ENCODE data around the gene SLC30A9.

SLC30A9 gene

DNA sequence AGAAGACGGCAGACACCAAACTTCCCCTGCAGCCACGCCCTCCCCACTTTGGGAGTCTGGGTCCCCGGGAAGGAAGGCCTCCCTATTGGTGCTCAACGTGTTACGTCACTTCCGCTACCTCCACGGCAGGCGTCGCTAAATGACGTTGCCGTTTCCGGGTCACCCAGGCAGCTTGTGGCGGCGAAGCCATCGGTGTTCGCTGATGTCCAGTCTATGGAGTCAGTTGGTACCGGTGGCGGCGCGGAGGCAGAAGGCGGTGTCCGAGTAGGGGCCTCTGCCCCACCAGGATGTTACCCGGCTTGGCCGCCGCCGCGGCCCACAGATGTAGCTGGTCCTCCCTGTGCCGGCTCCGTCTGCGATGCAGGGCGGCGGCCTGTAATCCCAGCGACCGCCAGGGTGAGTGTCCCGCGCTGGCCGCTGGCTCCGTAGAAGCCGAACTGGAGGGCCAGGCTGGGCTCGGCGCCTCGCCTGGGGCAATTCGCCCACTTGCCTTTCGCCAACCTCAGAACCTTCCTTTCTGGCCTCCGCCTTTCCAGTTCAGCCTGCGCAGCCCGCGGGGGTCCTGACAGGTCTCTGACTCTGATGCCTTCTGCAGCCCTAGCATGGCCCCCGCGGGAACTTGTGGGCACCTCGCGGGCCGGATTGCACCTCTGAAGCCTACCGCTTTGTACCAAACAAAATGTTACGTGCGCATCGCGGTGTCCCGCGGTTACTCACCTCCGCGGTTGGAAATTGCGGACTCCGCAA, at the start of gene SLC30A9:
SLC30A9 (plus strand) TSS at position 166 of the 747 bp plus-strand sequence; CDS start at position 288, 122 bp downstream.
- peak; percentile 86 for DNase-seq (ENCODE audit: low read depth)

DNA sequence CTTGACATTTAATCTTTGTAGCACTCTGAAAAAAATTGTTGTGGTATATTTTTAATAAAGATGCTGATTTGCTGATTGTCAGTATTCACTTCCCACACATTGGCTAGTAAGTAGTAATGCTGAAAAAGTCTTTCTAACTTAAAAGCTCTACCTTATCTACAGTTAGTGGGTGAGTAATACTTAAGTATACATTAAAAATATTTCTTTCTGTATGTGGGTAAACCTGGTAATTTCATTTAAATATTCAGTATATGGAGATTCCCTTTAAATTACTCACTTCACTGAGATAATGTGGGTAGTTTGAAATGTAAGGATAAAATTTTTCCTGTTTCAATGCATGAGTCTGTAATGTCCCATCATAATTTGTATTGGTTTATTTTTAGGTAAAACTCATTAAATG, 49.5 kb upstream of the SLC30A9 start:
- no peak for DNase-seq (ENCODE audit: low read depth)

DNA sequence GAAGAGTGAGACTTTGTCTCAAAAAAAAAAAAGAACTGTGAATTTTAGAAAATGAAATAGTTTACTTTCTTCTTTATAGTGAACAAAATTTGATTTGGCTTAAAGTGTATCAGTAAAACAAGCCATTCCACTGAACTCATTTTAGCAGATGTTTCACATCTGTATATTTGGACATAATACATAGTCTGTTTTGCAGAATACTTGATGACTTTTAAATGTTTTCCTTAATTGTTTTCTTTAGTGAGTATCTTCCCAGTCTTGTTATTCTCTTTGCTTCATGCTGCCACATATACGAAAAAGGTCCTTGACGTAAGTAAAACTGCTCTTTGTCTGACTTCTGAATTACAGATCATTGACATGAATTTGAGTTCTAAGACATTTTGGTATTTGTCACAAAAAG, 46.8 kb upstream of the SLC30A9 start:
- no peak for DNase-seq (ENCODE audit: low read depth)

DNA sequence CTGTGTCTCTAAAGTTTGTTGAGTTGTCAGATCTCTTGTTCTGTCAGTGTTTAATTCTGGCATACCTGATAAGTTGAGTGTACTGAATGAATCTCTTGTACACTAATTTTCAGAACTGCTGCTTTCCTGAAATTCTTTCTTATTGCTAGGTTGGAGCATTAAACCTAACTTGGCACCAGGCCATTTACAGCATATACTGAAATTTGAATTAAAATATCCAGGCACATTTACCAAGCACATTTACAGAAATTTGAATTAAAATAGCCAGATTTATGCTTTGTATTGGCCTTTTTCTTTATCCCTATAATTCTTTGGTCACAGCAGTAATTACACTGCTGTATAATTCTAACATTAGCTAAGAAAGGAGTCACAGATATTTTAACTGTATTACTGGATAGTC, 46.2 kb upstream of the SLC30A9 start:
- no peak for DNase-seq (ENCODE audit: low read depth)

DNA sequence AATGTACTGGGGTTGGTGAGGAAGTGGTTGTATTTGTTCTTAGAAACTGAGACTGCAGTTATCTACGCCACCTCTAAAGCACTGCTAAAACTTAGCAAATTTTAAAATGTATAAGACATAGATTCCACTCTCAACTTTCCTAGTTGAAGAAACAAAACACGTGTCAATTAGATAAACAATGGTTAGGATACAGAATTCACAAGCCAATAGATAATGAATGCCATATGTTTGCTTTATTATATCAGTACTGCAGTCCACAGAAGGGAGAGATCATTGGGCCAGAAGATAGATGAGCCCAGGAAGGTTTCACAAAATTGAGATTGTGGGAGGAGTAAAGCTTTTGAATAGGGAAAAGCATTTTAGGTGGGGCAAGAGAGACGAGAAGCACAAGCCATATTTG, 40.8 kb upstream of the SLC30A9 start:
- DNase-seq (ENCODE audit: low read depth): no peak

DNA sequence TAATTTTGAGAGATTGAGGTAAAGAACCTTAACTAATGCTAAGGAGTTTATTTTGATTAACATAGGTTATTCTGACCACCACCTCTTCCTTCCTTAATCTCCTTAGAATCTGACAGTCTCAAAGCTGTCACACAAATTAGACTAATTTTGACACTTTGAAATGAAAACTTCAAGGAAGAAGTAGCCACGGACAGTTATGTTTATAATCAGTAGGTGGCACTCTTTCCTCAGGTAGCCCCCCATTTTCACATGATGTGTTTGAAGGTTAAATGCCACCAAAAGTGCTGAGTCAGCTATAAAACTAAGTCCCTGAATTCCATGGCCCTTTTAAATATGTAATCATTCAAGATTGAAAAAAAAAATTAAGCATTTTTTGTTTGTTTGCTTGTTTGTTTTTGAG, 32.7 kb upstream of the SLC30A9 start:
- DNase-seq (ENCODE audit: low read depth): no peak

DNA sequence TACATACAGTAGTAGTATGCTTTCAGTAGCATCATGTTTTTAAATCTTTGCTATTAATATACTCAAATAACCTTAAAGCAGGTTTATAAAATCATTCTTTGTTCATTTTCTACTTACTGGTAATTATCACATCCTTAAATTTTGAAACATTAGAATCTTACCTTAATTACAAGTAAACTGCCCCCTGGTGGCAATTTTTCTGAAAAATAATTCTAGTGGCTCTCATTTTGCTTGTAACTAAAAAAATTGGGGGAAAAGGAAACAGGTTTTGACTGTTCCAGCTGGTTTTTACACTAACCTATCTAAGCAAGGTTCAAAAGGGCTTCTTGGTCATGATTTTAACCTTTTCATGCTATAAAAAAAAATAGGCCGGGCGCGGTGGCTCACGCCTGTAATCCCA, 27.2 kb upstream of the SLC30A9 start:
- DNase-seq (ENCODE audit: low read depth): no peak

DNA sequence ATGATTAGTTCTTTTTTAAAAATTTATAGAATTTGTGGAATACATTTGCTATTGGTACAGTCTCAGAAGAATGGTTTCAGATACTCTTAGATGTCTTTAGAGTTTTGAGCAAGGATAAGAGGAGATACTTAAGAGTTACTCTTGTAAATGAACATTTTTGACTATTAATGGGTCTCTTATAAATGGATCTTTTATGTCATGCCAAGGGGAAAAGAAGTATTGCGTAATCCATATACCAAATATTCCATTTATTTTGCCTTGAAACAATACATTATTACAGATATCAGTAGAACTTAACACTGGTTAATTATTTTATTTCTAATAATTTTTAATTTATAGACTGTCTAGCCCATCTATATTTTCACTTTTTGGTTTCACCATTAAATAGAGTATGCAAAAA, 25.9 kb upstream of the SLC30A9 start:
- no peak for DNase-seq (ENCODE audit: low read depth)

DNA sequence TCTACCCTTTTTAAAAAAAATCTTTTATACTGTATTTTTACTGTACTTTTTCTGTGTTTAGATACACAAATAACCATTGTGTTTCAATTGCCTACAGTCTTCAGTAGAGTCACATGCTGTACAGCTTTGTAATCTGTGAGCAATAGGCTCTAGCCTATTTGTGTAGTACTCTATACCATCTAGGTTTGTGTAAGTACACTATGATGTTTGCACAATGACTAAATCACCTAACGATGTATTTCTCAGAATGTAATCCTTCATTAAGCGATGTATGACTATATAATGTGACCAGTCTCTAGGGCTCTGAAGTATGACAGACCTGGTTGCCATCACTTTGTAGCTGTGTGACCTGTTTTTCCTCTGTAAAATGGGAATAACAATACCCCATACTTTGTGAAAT, 22.9 kb upstream of the SLC30A9 start:
- no peak for DNase-seq (ENCODE audit: low read depth)

DNA sequence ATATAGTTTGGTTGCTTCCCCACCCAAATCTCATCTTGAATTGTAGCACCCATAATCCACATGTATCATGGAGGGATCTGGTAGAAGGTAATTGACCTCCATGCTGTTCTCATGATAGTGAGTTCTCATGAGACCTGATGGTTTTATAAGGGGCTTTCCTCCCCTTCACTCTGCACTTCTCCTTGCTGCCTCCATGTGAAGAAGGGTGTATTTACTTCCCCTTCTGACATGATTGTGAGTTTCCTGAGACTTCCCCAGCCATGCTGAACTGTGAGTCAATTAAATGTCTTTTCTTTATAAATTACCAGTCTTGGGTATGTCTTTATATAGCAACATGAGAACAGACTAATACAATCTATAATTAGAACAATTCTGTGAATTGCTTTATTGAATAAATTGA, 20.7 kb upstream of the SLC30A9 start:
- DNase-seq (ENCODE audit: low read depth): no peak

DNA sequence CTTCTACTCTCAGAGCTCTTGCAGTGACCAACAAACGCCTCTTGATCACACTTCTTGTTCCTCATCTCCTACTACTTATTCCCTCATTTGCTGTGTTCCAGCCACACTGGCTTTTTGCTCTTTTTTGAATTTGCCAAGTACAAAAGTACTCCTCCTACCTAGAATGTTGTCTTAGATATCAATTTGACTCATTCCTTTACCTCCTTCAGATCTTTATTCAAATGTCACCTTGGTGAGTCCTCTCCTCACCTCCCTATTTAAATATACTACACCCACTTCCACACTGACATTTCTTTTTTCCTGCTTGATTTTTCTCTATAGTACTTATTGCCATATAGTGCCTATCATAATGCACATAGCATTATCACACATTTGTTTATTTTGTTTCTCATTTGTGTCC, 15.0 kb upstream of the SLC30A9 start:
- DNase-seq (ENCODE audit: low read depth): no peak

DNA sequence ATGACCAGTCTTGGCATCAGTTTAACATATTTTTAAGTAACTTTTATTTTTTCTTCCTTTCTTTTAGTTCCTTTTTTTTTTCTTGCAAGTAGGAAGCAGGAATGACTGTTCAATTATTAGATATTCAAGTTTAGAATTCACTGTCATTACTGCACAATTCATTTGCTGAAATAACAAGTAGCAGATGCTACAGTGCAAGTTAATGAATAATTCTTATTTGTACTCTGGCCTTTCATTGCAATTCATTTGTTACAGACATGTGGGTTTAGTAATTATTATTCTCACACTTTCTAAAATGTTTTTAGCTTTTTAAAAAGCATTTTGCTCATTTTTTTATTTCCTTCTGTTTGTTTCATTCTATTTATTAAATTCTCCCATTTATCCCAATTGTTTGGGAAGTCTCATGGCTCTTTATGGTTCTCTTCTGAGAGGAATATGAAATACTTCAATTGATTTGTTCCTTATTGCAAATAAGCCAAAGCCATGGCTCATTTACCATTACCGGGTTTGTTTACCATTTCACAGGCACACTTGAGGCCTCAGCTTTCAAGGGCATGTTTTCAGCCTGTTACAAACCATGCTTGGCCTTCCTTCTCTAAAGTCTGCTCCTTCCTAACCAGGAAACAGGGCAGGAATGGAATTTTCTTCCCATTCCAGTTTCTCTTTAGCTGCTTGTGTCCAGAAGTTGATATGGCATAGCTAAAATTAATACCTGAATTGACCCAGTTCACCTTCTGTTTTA, 13.4 kb upstream of the SLC30A9 start:
- no peak for DNase-seq (ENCODE audit: low read depth)

DNA sequence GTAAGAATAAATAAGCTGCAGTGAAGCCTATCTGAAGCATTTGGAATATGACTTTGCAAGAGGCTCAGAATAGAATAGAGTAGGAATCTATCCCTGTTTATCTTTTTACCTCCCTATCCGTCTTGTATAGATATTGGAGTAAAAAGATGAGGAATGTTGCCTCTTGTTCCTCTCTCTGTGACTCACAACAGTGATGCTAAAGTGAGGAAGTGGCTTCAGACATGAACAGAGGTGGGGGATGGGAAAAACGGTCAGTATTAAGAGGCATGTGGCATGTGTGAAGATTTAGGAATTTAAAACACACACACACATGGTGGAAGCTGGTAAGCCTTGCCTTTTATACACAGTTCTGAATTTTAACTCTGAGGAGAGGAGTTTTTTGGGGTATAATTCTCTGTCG, 12.6 kb upstream of the SLC30A9 start:
- no peak for DNase-seq (ENCODE audit: low read depth)

DNA sequence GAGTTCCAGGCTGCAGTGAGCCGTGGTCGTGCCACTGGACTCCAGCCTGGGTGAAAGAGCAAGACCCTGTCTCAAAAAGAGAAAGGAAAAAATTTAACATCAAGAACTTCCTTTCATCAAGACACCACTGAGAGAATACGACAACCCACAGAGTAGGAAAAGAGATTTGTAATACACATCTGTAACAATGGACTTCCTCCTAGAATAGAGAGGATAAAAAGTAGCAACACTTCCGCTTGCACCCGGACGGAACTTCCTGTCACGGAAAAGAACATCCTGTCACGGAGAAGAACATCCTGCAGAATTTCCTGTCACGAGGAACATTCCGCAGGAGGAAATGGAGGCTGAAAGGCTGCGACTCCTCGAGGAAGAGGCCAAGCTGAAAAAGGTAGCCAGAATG, 8.9 kb upstream of the SLC30A9 start, which contains the start of gene DCAF4L1:
DCAF4L1 (plus strand) TSS at position 301 of the 400 bp plus-strand sequence; CDS start at position 338, 37 bp downstream.
- DNase-seq (ENCODE audit: low read depth): no peak

DNA sequence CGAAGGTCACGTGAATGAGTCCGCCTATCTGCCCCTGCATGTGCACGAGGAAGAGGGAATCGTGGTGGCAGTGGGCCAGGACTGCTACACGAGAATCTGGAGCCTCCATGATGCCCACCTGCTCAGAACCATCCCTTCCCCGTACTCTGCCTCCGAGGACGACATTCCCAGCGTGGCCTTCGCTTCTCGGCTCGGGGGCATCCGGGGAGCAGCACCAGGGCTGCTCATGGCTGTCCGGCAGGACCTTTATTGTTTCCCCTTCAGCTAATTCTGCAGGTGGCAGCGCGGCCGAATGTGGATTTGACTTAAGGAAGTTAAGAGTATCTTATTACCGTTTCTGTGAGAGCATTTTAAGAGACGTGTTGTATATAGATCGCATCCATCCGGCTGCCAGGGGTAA, 7.6 kb upstream of the SLC30A9 start:
- DNase-seq (ENCODE audit: low read depth): no peak

DNA sequence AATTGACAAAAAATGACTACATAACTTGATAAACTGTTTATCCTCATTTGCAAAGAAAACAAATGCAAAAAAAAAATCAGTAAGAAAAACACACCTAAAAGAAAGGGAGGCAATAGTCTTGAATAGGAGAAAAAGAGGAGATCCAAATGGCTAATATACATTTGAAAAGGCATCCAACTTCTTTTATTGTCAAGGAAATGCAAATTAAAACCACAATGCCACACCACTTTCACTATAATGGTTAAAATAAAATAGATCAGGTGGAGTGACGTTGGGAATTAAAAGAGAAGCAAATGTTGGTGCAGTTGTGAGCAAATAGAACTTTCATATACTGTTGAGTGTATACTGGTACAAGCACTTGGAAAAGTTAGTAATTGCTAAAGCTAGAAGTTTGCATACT, 5.2 kb upstream of the SLC30A9 start:
- DNase-seq (ENCODE audit: low read depth): no peak

DNA sequence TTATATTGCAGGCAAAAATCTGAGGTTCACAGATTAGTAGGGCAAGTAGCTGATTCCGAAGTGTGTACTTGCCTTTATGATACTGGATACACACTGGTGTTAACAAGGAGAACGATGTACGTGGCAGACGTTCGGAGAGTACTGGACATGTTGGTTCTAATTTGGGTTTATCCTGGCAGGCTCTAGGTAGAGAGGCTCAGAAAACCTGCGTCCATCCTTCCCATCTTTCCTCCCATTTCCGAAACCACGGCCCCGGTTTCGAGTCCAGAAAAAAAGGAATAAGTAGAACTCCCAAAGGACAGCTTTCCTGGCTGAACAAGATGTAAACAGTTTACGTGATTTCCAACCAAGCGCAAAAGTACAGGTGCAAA, 351 bp upstream of the SLC30A9 start:
- DNase-seq (ENCODE audit: low read depth): no peak

DNA sequence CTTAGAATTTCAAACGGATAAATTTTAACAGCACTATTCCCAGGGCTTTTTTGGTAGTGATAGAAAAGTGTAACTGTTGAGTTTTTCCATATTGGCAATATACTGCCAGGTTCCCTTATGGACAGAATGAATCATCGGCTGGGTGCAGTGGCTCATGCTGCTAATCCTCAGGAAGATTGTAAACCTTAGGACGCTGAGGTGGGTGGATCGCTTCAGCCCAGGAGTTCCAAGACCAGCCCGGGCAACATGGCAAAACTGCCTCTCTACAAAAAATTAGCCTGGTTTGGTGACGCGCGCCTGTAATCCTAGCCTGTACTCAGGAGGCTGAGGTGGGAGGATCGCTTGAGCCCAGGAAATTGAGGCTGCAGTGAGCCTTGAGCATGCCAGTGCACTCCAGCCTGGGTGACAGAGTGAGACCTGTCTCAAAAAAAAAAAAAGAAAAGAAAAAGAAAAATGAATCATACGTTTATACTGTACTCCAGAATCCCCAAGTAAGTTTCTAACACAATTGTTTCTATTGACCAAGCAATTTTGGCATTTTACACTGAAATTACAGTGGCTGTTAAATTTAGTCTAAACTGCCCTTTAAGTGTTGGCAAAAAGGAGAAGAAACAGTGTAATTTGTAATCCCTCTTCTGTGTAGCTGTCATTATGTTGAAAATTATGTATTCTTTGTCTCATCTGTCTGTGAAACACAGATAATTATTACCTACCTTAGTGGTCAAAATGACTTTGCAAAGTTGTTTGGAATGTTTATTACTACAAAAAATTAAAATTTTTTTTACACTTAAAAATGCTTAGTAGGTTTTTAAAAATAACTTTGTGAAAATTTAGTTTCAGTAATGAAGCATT, 1.8 kb downstream of the SLC30A9 start:
- no peak for DNase-seq (ENCODE audit: low read depth)

DNA sequence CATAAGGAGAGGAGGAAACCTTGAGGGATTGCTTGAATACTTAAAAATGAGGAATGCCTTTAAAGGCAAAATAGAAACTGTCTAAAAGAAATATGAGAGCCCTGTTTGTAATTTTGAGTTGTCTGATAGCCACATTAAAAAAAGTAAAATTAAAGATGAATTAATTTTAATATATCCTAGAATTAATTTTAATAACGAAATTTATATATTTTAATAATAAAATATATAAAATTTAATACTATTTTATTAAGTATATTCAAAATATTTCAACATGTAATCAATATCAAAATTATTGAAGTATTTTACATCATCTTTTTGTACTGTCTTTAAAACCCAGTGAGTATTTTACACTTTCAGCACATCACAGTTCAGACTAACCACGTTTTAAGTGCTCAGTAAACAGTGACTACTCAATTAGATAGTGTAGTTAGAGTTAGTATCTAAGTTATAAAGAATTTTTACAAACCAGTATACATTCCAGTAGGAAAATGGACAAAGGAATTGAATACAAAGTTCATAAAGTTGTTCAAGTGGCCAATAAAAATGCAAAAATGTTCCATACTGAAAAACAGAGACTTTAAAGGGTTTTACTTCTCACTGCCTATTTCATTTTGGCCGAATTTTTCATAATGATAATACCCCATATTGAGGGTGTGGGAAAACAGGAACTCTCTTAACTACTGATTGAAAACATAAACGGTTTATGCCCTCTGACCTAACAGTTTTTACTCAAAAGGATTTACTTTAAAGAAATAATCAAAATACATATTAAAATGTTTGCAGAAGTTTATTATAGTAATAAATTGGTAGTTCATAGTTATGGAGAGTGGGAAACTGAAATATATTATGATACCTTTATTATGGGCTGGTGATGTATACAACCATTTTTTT, 2.9 kb downstream of the SLC30A9 start:
- DNase-seq (ENCODE audit: low read depth): no peak

DNA sequence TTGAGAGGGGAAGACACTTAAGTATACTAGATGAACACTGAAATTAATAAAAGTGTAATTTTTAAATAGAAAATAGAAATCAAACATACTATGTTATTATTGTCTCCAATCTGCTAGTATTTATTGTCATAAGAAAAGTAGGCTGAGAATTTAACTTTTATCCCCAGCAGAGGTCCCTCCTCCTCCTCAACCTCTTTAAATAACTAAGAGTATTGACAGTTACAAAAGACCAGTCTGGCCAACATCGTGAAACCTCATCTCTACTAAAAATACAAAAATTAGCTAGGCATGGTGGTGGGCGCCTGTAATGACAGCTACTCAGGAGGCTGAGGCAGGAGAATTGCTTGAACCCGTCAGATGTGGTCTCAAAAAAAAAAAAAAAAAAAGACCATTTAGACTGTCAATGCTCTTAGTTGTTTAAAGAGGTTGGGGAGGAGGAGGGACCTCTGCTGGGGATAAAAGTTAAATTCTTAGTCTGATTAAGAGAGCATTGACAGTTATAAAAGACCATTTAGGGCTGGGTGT, 4.2 kb downstream of the SLC30A9 start:
- DNase-seq (ENCODE audit: low read depth): no peak

DNA sequence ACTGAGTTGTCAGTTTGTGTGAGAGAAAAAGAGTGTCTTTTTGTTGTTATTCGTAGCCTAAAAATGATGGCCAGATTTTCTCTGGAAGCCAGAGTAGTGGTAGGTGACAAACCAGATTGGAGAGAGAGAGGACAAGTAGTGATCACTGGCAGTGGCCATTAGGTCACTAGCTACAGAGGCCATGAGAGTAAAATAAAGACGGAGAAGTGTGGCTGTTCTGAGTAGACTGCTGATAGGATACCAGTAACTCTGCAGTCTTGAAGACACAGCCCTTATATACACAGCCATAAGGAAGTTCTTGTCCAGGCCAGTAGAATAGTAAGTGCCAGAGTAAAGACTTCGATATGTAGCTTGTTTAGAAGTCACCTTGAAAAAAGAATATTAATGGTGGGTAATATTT, 7.7 kb downstream of the SLC30A9 start:
- no peak for DNase-seq (ENCODE audit: low read depth)

Data from activated T-cell treated with anti-CD3 and anti-CD28 coated beads for 1 hour (primary cell).